GM19240 (cell line): Measurements from ENCODE around the gene DAAM2.

ENCODE experiments used
- DNase-seq: peaks from one replicate; pipeline ENCODE4 v3.0.0; 2011; ENCODE audit warnings: low spot score; ENCODE audit not compliant: insufficient read length

Gene DAAM2

GRCh38 chr6:39951716-39952115, 159.5 kb downstream of the DAAM2 start:
- no peak for DNase-seq

DNA sequence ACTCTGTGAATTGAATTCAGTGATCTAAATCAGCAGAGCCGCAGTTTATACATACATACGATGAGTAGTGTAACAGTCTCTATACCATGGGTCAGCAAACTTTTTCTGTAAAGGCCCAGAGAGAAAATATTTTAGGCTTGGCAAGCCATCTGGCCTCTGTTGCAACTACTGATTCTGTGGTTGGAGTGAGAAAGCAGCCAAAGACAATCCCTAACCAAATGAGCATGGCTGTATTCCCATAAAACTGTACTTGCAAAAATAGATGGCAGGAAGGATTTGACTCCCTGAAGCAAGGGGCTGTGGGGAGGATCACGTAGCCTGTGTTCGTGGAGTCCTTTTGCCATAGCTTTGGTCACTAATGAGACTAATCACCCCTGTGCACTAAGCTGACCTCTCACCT, 160.0 kb downstream of the DAAM2 start:
- no peak for DNase-seq

DNA sequence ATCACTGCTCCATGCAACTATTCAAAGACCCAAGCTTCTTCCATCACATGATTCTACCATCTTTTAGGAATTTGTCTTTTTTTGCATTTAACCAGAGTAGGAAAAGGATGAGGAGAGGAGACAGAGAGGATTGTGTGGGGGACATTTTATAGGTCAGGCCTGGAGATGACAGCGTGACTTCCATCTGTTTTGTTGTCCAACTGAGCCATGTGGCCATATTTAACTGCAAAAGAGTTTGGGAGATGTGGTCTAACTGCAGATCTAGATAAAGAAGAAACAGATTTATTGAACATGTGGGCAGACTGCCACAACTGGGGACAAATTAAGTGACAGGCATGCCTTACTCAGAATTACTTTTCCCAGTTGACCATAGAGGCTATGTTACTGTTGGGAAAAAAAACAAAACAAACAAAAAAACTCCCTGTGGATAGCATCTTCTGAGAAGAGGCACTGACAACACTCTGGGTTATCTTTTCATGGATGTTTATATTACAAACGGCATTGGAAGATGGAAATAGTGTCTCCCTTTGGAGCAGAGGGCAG, 161.0 kb downstream of the DAAM2 start:
- DNase-seq, result no peak
